Osteocyte (in vitro differentiated cells): ENCODE measurements around the gene ANGPTL4. TPM values are rescaled to one million over a fixed set of nuclear protein-coding genes. Genes with fewer than 3 reads are reported as not detected.

ENCODE experiments used
- DNase-seq: peaks from one replicate; pipeline ENCODE4 v3.0.0; 2021; ENCODE audit warnings: mixed read lengths; ENCODE audit not compliant: unreplicated experiment; ENCODE audit errors: extremely low spot score
- H3K27ac Mint-ChIP-seq: one replicate; pipeline ENCODE4 v1.8.0; 2021; ENCODE audit warnings: mild to moderate bottlenecking, mixed read lengths; ENCODE audit not compliant: unreplicated experiment
- H3K27me3 Mint-ChIP-seq: one replicate; pipeline ENCODE4 v1.8.0; 2021; ENCODE audit warnings: mixed read lengths; ENCODE audit not compliant: unreplicated experiment
- H3K36me3 Mint-ChIP-seq: one replicate; pipeline ENCODE4 v1.8.0; 2021; ENCODE audit warnings: mixed read lengths; ENCODE audit not compliant: unreplicated experiment
- H3K4me1 Mint-ChIP-seq: one replicate; pipeline ENCODE4 v1.8.0; 2021; ENCODE audit warnings: mixed read lengths; ENCODE audit not compliant: unreplicated experiment
- H3K4me3 Mint-ChIP-seq: one replicate; pipeline ENCODE4 v1.8.0; 2021; ENCODE audit warnings: mild to moderate bottlenecking, moderate library complexity, mixed read lengths; ENCODE audit not compliant: unreplicated experiment
- H3K9me3 Mint-ChIP-seq: one replicate; pipeline ENCODE4 v1.8.0; 2021; ENCODE audit warnings: mixed read lengths; ENCODE audit not compliant: unreplicated experiment
- total RNA-seq: library from RNA; stranded (reverse); gene quantifications from 2 replicates; pipeline ENCODE4 v1.2.1, GENCODE V29; 2021
- TF ChIP-seq, protein P1 (sequence below): fragments of 200-600 bp; sonication (generic); IDR thresholded peaks from 2 replicates; pipeline ENCODE4 v1.5.0; 2021; ENCODE audit warnings: antibody characterized with exemption, mild to moderate bottlenecking, moderate library complexity

The ANGPTL4 gene
- total RNA-seq, 1 donor from 2014 or later, result 8.6 TPM

DNA sequence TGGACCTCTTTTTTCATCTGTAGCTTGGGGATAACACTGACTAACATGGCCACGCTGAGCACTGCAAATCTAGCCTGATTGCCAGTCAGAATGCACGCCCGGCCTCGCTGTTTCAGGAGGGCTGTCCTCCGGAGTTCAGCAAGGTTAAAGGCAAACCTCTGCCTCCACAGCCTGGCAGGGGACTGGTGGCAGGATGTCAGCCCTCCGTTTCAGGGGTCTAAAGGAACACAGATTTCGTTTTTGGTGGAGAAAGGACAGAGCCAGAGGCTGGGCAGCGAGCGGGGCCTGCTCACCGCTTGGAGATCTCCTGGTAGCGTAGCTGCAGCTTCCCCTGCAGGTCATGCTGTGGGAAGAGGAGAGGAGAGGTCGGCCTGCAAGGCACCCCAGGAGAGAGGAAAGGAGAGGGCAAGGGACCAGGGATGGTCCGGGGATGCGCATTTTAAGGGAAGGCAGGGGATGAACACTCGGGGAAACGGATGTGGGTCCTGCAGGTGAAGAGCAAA is 43.3 kb upstream of the ANGPTL4 start:
- TF ChIP-seq, protein P1, sequence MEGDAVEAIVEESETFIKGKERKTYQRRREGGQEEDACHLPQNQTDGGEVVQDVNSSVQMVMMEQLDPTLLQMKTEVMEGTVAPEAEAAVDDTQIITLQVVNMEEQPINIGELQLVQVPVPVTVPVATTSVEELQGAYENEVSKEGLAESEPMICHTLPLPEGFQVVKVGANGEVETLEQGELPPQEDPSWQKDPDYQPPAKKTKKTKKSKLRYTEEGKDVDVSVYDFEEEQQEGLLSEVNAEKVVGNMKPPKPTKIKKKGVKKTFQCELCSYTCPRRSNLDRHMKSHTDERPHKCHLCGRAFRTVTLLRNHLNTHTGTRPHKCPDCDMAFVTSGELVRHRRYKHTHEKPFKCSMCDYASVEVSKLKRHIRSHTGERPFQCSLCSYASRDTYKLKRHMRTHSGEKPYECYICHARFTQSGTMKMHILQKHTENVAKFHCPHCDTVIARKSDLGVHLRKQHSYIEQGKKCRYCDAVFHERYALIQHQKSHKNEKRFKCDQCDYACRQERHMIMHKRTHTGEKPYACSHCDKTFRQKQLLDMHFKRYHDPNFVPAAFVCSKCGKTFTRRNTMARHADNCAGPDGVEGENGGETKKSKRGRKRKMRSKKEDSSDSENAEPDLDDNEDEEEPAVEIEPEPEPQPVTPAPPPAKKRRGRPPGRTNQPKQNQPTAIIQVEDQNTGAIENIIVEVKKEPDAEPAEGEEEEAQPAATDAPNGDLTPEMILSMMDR, result no peak
- no peaks in the 10 kb centered on the region for H3K9me3 Mint-ChIP-seq
- no peak for DNase-seq
- H3K27ac Mint-ChIP-seq, result peak overlapping the region; percentile 98
- H3K4me3 Mint-ChIP-seq, result peak overlapping the region; percentile 99
- H3K27me3 Mint-ChIP-seq, result no peaks in the 10 kb centered on the region
- H3K4me1 Mint-ChIP-seq, result peaks cover 34% of the 10 kb centered on the region
- peaks cover 10% of the 10 kb centered on the region for H3K36me3 Mint-ChIP-seq

DNA sequence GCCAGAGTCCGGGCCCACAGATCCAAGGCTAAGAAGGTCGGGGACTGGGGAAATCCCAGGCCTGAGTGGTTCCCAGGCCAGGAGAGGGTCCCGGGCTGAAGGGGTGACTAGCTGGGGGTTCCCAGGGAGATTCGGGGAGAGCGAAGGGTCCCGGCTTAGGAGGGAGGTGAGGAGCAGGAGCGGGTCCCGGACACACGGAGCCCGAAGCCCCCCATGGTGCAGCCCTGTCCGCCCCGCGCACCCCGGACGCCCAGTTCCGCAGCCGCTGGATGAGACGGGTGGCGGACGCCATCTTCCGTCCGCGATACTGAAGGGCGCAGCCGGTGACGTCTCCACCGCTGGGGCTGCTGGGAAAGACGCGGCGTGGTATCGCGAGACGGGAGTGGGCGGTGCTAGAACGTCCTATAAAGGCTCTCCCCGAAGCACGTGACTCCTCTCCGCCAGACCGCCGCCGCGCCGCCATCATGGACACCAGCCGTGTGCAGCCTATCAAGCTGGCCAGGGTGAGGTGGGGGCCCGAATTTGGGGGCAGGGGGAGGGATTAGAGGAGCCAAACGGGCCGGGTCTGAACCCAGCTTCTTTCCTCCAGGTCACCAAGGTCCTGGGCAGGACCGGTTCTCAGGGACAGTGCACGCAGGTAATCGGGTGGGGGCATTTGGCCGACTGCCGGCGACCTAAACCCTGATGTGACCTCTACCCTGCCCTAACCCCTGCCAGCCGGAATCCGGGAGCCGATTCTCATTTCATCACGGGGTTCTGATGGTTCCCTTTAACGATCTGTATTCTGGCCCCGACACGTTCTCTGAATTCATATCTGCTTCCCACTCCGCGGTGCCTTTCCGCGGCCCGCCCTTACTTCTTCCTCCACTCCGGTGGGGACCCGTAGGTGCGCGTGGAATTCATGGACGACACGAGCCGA is 42.6 kb upstream of the ANGPTL4 start, which contains the start of the genes NDUFA7 and RPS28:
Gene NDUFA7 (minus strand): TSS at position 309 of the 919 bp plus-strand sequence. CDS start 17 bp downstream, at position 292.
Gene RPS28 (plus strand): TSS at position 430 of the 919 bp plus-strand sequence. CDS start 35 bp downstream, at position 465.
- Mint-ChIP-seq H3K27me3 (no peaks in the 10 kb centered on the region), H3K9me3 (no peaks in the 10 kb centered on the region)

DNA sequence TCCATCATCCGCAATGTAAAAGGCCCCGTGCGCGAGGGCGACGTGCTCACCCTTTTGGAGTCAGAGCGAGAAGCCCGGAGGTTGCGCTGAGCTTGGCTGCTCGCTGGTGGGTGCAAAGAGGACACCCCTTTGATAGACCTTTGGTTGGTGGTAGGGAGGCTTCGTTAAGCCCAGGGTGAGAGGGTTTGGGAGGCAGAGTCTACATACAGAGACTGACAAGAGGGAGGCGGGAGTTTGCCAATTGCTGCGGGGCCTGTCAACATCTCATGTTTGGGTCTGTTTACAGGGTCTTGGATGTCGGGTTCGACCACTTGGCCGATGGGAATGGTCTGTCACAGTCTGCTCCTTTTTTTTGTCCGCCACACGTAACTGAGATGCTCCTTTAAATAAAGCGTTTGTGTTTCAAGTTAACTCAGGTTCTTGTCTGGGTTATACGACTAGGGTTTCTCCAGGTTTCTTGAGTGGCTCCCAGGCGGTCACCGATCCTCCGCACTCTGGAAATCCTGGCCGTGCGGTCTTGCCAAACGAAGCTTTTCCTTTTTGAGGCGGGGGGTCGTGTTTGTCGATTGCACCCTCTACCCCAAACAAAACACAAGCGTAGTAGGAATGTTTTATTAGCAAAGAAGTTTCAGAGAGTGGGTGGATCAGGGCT is 41.8 kb upstream of the ANGPTL4 start:
- Mint-ChIP-seq H3K9me3 (no peaks in the 10 kb centered on the region), H3K4me3 (peak overlapping the region; percentile 99)

More for the DNA sequence above, 42.6 kb upstream of the ANGPTL4 start, which contains the start of the genes NDUFA7 and RPS28:
- peak; percentile 99 for DNase-seq
- Mint-ChIP-seq H3K27ac (peak within 1 kb of the TSS; percentile 98), H3K4me3 (peak within 1 kb of the TSS; percentile 99), H3K4me1 (peaks cover 34% of the 10 kb centered on the region), H3K36me3 (peaks cover 8% of the 10 kb centered on the region)
- TF ChIP-seq, protein P1, result peak; percentile 22

DNA sequence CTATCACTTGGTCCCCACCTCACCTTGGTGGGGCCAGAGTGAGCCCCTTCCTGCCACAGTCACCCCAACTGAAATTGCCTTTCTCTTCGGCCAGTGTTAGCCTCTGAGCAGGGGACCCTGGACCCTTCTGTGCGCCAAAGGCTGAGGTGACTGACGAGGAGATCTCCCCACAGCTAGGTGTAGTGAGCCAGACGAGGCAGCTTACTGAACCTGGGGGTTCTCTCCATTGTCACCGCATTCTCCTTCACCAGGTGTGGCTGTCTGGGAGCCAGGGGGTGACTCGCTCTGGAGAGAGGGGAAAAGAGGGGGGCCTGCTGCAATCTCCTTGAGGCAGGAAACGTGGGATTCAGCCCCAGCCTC is 41.3 kb upstream of the ANGPTL4 start:
- H3K27ac Mint-ChIP-seq, result no peak overlapping the region

More for the DNA sequence above, 41.8 kb upstream of the ANGPTL4 start:
- TF ChIP-seq, protein P1, result no peak
- Mint-ChIP-seq H3K4me1 (peaks cover 34% of the 10 kb centered on the region), H3K27ac (peak overlapping the region; percentile 98), H3K27me3 (no peaks in the 10 kb centered on the region), H3K36me3 (peaks cover 8% of the 10 kb centered on the region)
- no peak for DNase-seq

More for the DNA sequence above, 41.3 kb upstream of the ANGPTL4 start:
- peaks cover 34% of the 10 kb centered on the region for H3K4me1 Mint-ChIP-seq
- H3K9me3 Mint-ChIP-seq, result no peaks in the 10 kb centered on the region
- no peaks in the 10 kb centered on the region for H3K27me3 Mint-ChIP-seq
- TF ChIP-seq, protein P1, result no peak
- peak overlapping the region; percentile 99 for H3K4me3 Mint-ChIP-seq
- no peak for DNase-seq
- H3K36me3 Mint-ChIP-seq, result peaks cover 8% of the 10 kb centered on the region
